GM13976 (cell line): ENCODE data around the gene TRAP1.

Source experiments
- DNase-seq: peaks from one replicate; pipeline ENCODE4 v3.0.0; 2012; ENCODE audit warnings: low spot score
- CTCF ChIP-seq: IDR thresholded peaks from 2 replicates; pipeline ENCODE4 v1.5.1; 2012; ENCODE audit warnings: borderline replicate concordance, mild to moderate bottlenecking; ENCODE audit not compliant: insufficient read depth; ENCODE audit errors: extremely low read depth, missing control alignments, control extremely low read depth
- in situ Hi-C: fragments of 300-500 bp; cut with MboI; formaldehyde crosslinking; loops from one replicate; pipeline ENCODE4 v1.12.0; 2022; ENCODE audit warnings: low sequenced_read_pairs, mixed read lengths, inconsistent platforms; ENCODE audit not compliant: unreplicated experiment

The TRAP1 gene

DNA sequence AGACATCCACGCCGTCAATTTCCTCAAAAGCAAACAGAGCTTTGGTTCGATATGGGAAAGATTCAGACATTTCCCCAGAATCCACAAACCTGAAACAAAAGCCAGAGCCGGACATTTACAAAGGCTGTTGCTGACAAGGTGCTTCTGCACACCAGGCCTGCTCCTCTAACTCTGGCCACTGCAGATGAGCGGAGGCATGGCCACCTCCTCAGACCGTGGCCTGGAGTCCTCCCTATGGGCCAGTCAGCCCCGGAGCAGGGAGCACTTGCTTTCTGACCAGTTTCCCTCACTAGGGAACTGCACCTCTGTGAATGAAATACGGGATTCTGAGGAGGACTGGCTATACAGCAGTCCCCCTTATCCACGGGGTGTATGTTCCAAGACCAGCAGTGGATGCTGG, 22.3 kb upstream of the TRAP1 start:
- no peak for DNase-seq
- in situ Hi-C loops, result no loop called here
- TF ChIP-seq CTCF, result no peak

GRCh38 chr16:3738541-3738940, 21.2 kb upstream of the TRAP1 start:
- TF ChIP-seq CTCF, result no peak
- in situ Hi-C loops, result no loop called here
- DNase-seq, result no peak

- DNase-seq, result no peak
- in situ Hi-C loops, result no loop called here
These were observed 20.8 kb upstream of the TRAP1 start for GRCh38 chr16:3738128-3738527.

DNA sequence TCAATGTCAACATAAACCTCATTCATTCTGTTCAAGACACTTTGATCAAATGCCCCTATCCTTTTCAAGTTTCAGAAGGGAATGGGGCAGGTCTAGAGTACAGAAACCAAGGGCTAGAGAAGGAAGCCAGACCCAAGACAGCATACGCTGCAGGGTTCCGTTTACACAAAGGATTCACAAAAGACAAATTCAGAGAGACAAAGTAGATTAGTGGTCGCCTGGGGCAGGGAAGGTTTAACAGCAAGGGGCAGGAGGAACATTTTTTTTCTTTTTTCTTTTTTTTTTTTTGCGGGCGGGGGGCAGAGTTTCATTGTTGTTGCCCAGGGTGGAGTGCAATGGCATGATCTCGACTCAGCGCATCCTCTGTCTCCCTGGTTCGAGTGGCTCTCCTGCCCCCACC, 19.9 kb upstream of the TRAP1 start:
- no peak for TF ChIP-seq CTCF
- in situ Hi-C loops, result no loop called here
- no peak for DNase-seq

More at GRCh38 chr16:3738128-3738527, 20.8 kb upstream of the TRAP1 start:
- no peak for TF ChIP-seq CTCF

DNA sequence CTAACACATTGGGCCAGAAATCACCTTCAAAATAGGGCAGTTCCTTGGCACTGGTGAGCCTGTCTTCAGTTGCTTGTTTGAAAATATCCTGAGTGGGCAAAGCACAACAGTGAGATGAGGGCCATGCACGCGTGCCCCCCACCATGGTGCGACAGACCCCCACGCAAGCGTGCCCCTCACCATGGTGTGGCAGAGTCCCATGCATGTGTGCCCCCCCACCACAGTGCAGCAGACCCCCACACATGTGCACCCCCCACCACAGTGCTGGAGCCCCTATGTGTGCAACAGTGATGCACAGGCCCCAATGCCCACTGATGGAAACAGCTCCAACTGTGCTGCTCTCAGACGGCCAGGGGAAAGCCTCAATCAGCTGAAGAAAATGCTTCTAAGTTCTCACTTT, 18.8 kb upstream of the TRAP1 start:
- no peak for TF ChIP-seq CTCF
- DNase-seq, result no peak
- in situ Hi-C loops, result no loop called here

GRCh38 chr16:3735541-3735940, 18.2 kb upstream of the TRAP1 start:
- TF ChIP-seq CTCF, result no peak
- no peak for DNase-seq
- in situ Hi-C loops, result no loop called here

GRCh38 chr16:3734758-3735221, 17.5 kb upstream of the TRAP1 start:
- in situ Hi-C loops, result no loop called here
- no peak for TF ChIP-seq CTCF

More at GRCh38 chr16:3734758-3735221, 17.5 kb upstream of the TRAP1 start:
- no peak for DNase-seq
